ENCODE measurements around the gene CYP27B1. TPM values are rescaled to one million over a fixed set of nuclear protein-coding genes. Genes with fewer than 3 reads are reported as not detected.

Gene CYP27B1
- total RNA-seq, 1 experiment from 2014 or later = 0.19 TPM

GRCh38 chr12:57736741-57737466 lies 30.0 kb downstream of the CYP27B1 start:
- no peak for DNase-seq (ENCODE audit: low read depth)

GRCh38 chr12:57735952-57736740 lies 30.7 kb downstream of the CYP27B1 start:
- peak; percentile 62 for DNase-seq (ENCODE audit: low read depth)

GRCh38 chr12:57735198-57735855 lies 31.6 kb downstream of the CYP27B1 start:
- DNase-seq (ENCODE audit: low read depth) = no peak

- no peak for DNase-seq (ENCODE audit: low read depth)
Observed at GRCh38 chr12:57734591-57734990, 32.3 kb downstream of the CYP27B1 start.

GRCh38 chr12:57733928-57734327 lies 33.0 kb downstream of the CYP27B1 start:
- no peak for DNase-seq (ENCODE audit: low read depth)

GRCh38 chr12:57732726-57733593 lies 33.9 kb downstream of the CYP27B1 start:
- DNase-seq (ENCODE audit: low read depth) = peak; percentile 30

- no peak for DNase-seq (ENCODE audit: low read depth)
Observed at GRCh38 chr12:57732270-57732669, 34.6 kb downstream of the CYP27B1 start.

- DNase-seq (ENCODE audit: low read depth) = no peak
Observed at GRCh38 chr12:57731411-57732080, 35.3 kb downstream of the CYP27B1 start.

- no peak for DNase-seq (ENCODE audit: low read depth)
Observed at GRCh38 chr12:57730336-57731067, 36.4 kb downstream of the CYP27B1 start.

- DNase-seq (ENCODE audit: low read depth) = no peak
Observed at GRCh38 chr12:57729321-57729844, 37.5 kb downstream of the CYP27B1 start.

GRCh38 chr12:57727758-57728395 lies 39.0 kb downstream of the CYP27B1 start:
- DNase-seq (ENCODE audit: low read depth) = no peak

GRCh38 chr12:57726884-57727757 lies 39.8 kb downstream of the CYP27B1 start:
- no peak for DNase-seq (ENCODE audit: low read depth)

- DNase-seq (ENCODE audit: low read depth) = peak; percentile 79
Observed at GRCh38 chr12:57726151-57726883, 40.6 kb downstream of the CYP27B1 start.

GRCh38 chr12:57725851-57726150 lies 41.1 kb downstream of the CYP27B1 start:
- no peak for DNase-seq (ENCODE audit: low read depth)

GRCh38 chr12:57724936-57725740 lies 41.7 kb downstream of the CYP27B1 start:
- no peak for DNase-seq (ENCODE audit: low read depth)

- no peak for DNase-seq (ENCODE audit: low read depth)
Observed at GRCh38 chr12:57724003-57724935, 42.6 kb downstream of the CYP27B1 start.

All from HT1080 (cell line).